ENCODE data around the gene ALDH1A2.

The ALDH1A2 gene

DNA sequence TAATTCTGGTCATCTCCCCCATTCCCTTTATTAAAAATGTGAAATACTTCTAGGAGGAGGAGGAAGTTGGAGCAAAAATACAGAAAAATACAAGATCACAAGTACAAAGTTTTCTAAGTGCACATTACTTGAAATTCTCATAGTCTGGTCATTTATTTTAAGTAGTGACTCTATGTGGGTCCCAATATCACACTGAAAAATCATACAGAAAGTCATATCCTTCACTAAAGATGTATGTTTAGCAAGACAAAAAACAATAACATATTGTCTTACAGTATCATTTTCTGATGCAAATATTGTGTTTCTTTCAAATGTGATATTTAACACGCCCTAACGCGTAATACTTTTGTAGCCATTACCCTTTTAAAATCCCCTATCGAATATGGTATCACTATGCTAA is 2.5 kb downstream of the ALDH1A2 start:
- no peaks in the 10 kb centered on the region for H3K79me2 ChIP-seq (ENCODE audit: control insufficient read depth, low read length)
- TF ChIP-seq EZH2phosphoT487 (IDR thresholded peaks at IDR 0.05; ENCODE audit: borderline replicate concordance, low read length) (no peak), CTCF (IDR thresholded peaks at IDR 0.05; ENCODE audit: low read depth, low read length, poor library complexity, severe bottlenecking) (no peak)
- H3K9me3 ChIP-seq (ENCODE audit: control insufficient read depth, insufficient read depth, low read length) = no peaks in the 10 kb centered on the region
- peaks cover 7% of the 10 kb centered on the region for H3K4me1 ChIP-seq (ENCODE audit: control insufficient read depth, low read length)
- H3K4me3 ChIP-seq (ENCODE audit: low read length) = no peak overlapping the region
- no peak overlapping the region for H3K27ac ChIP-seq (ENCODE audit: low read depth, low read length)
- no peaks in the 10 kb centered on the region for H4K20me1 ChIP-seq (ENCODE audit: control insufficient read depth, insufficient read depth, low read depth, low read length)
- H3F3A ChIP-seq (ENCODE audit: control insufficient read depth, insufficient read depth) = no peaks in the 10 kb centered on the region
- no peak overlapping the region for H3K4me2 ChIP-seq (ENCODE audit: low read length)
- H3K36me3 ChIP-seq (ENCODE audit: control insufficient read depth, low read length) = no peaks in the 10 kb centered on the region
- H3K27me3 ChIP-seq (ENCODE audit: control insufficient read depth, low read length) = peaks cover 3% of the 10 kb centered on the region; the same call in 1 of the 2 replicates
- no peaks in the 10 kb centered on the region for H3K9me2 ChIP-seq (replicated peaks; ENCODE audit: control insufficient read depth, low read length)

- Histone ChIP-seq H3K4me1 (ENCODE audit: control insufficient read depth, low read length) (peaks cover 8% of the 10 kb centered on the region), H3K27ac (ENCODE audit: low read depth, low read length) (no peak overlapping the region), H3K4me3 (ENCODE audit: low read length) (no peak overlapping the region), H3K36me3 (ENCODE audit: control insufficient read depth, low read length) (no peaks in the 10 kb centered on the region), H3F3A (ENCODE audit: control insufficient read depth, insufficient read depth) (no peaks in the 10 kb centered on the region), H3K4me2 (ENCODE audit: low read length) (no peak overlapping the region), H3K27me3 (ENCODE audit: control insufficient read depth, low read length) (peaks cover 3% of the 10 kb centered on the region; the same call in 1 of the 2 replicates), H3K9me3 (ENCODE audit: control insufficient read depth, insufficient read depth, low read length) (no peaks in the 10 kb centered on the region), H4K20me1 (ENCODE audit: control insufficient read depth, insufficient read depth, low read depth, low read length) (no peaks in the 10 kb centered on the region), H3K79me2 (ENCODE audit: control insufficient read depth, low read length) (no peaks in the 10 kb centered on the region), H3K9me2 (replicated peaks; ENCODE audit: control insufficient read depth, low read length) (no peaks in the 10 kb centered on the region)
- TF ChIP-seq CTCF (IDR thresholded peaks at IDR 0.05; ENCODE audit: low read depth, low read length, poor library complexity, severe bottlenecking) = no peak
- no peak for TF ChIP-seq EZH2phosphoT487 (IDR thresholded peaks at IDR 0.05; ENCODE audit: borderline replicate concordance, low read length)
Observed at GRCh38 chr15:58062175-58062574, 3.3 kb downstream of the ALDH1A2 start.

DNA sequence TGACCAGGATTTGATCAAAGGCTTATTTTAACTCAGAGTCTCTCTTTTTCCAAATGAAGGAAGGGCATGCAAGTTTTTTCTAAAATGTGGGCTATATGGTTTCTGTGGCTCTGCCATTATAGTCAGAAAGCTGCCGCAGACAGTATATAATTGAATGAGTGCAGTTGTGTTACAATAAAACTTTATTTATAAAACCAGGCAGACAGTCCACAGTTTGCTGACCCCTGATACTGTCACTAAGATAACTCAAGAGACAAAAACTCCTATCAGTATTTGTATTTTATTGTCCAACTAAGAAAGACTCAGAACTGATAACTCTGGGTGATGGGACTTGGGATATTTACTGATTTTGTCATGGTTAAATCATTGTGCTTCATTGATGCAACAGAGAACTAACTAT is 4.9 kb downstream of the ALDH1A2 start:
- no peaks in the 10 kb centered on the region for H3K9me2 ChIP-seq (replicated peaks; ENCODE audit: control insufficient read depth, low read length)
- no peaks in the 10 kb centered on the region for H3K36me3 ChIP-seq (ENCODE audit: control insufficient read depth, low read length)
- peaks cover 9% of the 10 kb centered on the region; the same call in 1 of the 2 replicates for H3K27me3 ChIP-seq (ENCODE audit: control insufficient read depth, low read length)
- no peak overlapping the region for H3K27ac ChIP-seq (ENCODE audit: low read depth, low read length)
- no peaks in the 10 kb centered on the region for H3K79me2 ChIP-seq (ENCODE audit: control insufficient read depth, low read length)
- TF ChIP-seq EZH2phosphoT487 (IDR thresholded peaks at IDR 0.05; ENCODE audit: borderline replicate concordance, low read length) (no peak), CTCF (IDR thresholded peaks at IDR 0.05; ENCODE audit: low read depth, low read length, poor library complexity, severe bottlenecking) (no peak)
- no peaks in the 10 kb centered on the region for H4K20me1 ChIP-seq (ENCODE audit: control insufficient read depth, insufficient read depth, low read depth, low read length)
- no peak overlapping the region for H3K4me3 ChIP-seq (ENCODE audit: low read length)
- no peaks in the 10 kb centered on the region for H3K9me3 ChIP-seq (ENCODE audit: control insufficient read depth, insufficient read depth, low read length)
- peaks cover 8% of the 10 kb centered on the region for H3K4me1 ChIP-seq (ENCODE audit: control insufficient read depth, low read length)
- H3K4me2 ChIP-seq (ENCODE audit: low read length) = no peak overlapping the region
- H3F3A ChIP-seq (ENCODE audit: control insufficient read depth, insufficient read depth) = no peaks in the 10 kb centered on the region
